ENCODE results near the gene EDN2.

The EDN2 gene

GRCh38 chr1:41446851-41447610 is 37.5 kb downstream of the EDN2 start:
- TF ChIP-seq ISL1 (CRISPR knock-in tag; IDR thresholded peaks at IDR 0.05) = no peak

GRCh38 chr1:41444785-41445184 is 39.7 kb downstream of the EDN2 start:
- ATAC-seq = no peak
- no peak for TF ChIP-seq TSHZ2 (CRISPR knock-in tag; IDR thresholded peaks at IDR 0.05)
- TF ChIP-seq BACH2 (CRISPR knock-in tag; IDR thresholded peaks at IDR 0.05; ENCODE audit: borderline replicate concordance) = no peak
- no peak for TF ChIP-seq GLIS3 (CRISPR knock-in tag; IDR thresholded peaks at IDR 0.05)
- no peak for TF ChIP-seq PPARA (CRISPR knock-in tag; IDR thresholded peaks at IDR 0.05; ENCODE audit: borderline replicate concordance)
- no peak for TF ChIP-seq ESRRG (CRISPR knock-in tag; IDR thresholded peaks at IDR 0.05)
- no peak for TF ChIP-seq ZFP30 (CRISPR knock-in tag; IDR thresholded peaks at IDR 0.05)
- no peak for TF ChIP-seq RARB (CRISPR knock-in tag; IDR thresholded peaks at IDR 0.05)
- no peak for TF ChIP-seq TOX (CRISPR knock-in tag; IDR thresholded peaks at IDR 0.05; ENCODE audit: borderline replicate concordance)
- TF ChIP-seq PATZ1 (CRISPR knock-in tag; IDR thresholded peaks at IDR 0.05; ENCODE audit: borderline replicate concordance) = no peak

More at GRCh38 chr1:41446851-41447610, 37.5 kb downstream of the EDN2 start:
- no peak for ATAC-seq

GRCh38 chr1:41444246-41444645 is 40.2 kb downstream of the EDN2 start:
- ATAC-seq = no peak
- TF ChIP-seq SNAI2 (CRISPR knock-in tag; IDR thresholded peaks at IDR 0.05) (no peak), ZNF70 (CRISPR knock-in tag; IDR thresholded peaks at IDR 0.05) (no peak), ARNTL (CRISPR knock-in tag; IDR thresholded peaks at IDR 0.05; ENCODE audit: borderline replicate concordance, low read depth) (no peak), ZNF565 (CRISPR knock-in tag; conservative IDR thresholded peaks at IDR 0.05; ENCODE audit: low read depth) (no peak), ISL1 (CRISPR knock-in tag; IDR thresholded peaks at IDR 0.05) (no peak)

- TF ChIP-seq ISL1 (CRISPR knock-in tag; IDR thresholded peaks at IDR 0.05) (0 out of 2 replicates have a peak, but pooled peaks have one; percentile 12), ZFP3 (CRISPR knock-in tag; IDR thresholded peaks at IDR 0.05) (peak; percentile 35; the same call in 1 of the 2 replicates), CSRNP3 (CRISPR knock-in tag; IDR thresholded peaks at IDR 0.05) (no peak), PPARA (CRISPR knock-in tag; IDR thresholded peaks at IDR 0.05; ENCODE audit: borderline replicate concordance) (no peak), ZFP30 (CRISPR knock-in tag; IDR thresholded peaks at IDR 0.05) (no peak), BACH2 (CRISPR knock-in tag; IDR thresholded peaks at IDR 0.05; ENCODE audit: borderline replicate concordance) (no peak), TSHZ2 (CRISPR knock-in tag; IDR thresholded peaks at IDR 0.05) (0 out of 2 replicates have a peak, but pooled peaks have one; percentile 18), TCF4 (CRISPR knock-in tag; IDR thresholded peaks at IDR 0.05; ENCODE audit: borderline replicate concordance) (no peak), CREB5 (CRISPR knock-in tag; IDR thresholded peaks at IDR 0.05; ENCODE audit: low read depth) (no peak), PATZ1 (CRISPR knock-in tag; IDR thresholded peaks at IDR 0.05; ENCODE audit: borderline replicate concordance) (no peak), ZNF565 (CRISPR knock-in tag; conservative IDR thresholded peaks at IDR 0.05; ENCODE audit: low read depth) (no peak), ZNF70 (CRISPR knock-in tag; IDR thresholded peaks at IDR 0.05) (no peak), SNAI2 (CRISPR knock-in tag; IDR thresholded peaks at IDR 0.05) (no peak)
- peak; percentile 93 for ATAC-seq
These were observed 41.7 kb downstream of the EDN2 start for GRCh38 chr1:41442697-41443251.

Measured in SK-N-SH treated with all-trans-retinoic acid at 6 μM for 48 hours (cell line).